IPS DF 4.7 (cell line): ENCODE data around the gene CCDC183.
"Not testable (repeated sequence)": the region's sequence is repeated elsewhere in the genome, so short reads cannot be mapped to it uniquely, and the experiment has no call there.

Source experiments
- DNase-seq: peaks from one replicate; pipeline ENCODE4 v3.0.0-alpha.2; 2013; ENCODE audit warnings: low spot score; ENCODE audit errors: extremely low read depth

Gene CCDC183

DNA sequence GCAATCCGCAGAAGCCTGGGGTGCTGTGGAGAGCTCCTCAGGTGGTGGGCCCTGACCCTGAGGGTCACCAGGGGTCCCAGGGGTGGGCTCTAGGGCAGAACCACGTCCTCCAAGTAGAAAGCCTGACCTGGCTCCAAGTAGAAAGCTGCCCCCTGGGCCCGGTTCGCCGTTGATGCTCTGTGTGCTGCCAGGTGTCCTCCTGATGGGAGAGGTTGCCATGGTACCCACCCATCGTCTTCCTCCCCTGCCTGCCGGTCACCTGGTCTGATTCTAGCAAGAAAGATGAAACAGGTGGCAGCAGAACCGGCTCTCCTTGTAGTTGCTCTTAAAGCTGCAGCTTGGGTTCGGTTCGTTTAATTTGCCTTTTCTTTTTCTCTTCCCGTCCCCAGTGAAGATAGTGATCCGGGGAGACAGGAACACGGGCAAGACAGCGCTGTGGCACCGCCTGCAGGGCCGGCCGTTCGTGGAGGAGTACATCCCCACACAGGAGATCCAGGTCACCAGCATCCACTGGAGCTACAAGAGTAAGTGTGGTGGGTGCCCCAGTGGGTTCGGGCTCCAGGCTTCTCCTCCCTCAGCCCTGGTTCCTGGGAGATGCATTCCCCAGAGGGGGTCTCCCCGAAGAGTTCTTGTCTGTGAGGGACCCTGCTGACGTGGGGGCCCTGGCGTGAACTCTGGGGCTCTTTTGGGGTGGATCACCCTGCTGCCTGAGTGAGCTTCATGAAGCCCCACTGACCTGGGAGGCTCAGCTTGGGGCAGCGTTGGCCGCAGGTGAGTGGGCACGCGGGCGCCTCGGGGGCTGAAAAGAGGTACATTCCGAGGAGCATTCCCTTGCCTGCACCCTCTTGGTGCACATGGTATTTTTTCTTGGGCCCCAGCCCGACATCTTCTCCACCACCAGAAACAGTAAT, 27.3 kb downstream of the CCDC183 start:
- DNase-seq: no peak

GRCh38 chr9:136824496-136825225, 28.5 kb downstream of the CCDC183 start:
- no peak for DNase-seq

DNA sequence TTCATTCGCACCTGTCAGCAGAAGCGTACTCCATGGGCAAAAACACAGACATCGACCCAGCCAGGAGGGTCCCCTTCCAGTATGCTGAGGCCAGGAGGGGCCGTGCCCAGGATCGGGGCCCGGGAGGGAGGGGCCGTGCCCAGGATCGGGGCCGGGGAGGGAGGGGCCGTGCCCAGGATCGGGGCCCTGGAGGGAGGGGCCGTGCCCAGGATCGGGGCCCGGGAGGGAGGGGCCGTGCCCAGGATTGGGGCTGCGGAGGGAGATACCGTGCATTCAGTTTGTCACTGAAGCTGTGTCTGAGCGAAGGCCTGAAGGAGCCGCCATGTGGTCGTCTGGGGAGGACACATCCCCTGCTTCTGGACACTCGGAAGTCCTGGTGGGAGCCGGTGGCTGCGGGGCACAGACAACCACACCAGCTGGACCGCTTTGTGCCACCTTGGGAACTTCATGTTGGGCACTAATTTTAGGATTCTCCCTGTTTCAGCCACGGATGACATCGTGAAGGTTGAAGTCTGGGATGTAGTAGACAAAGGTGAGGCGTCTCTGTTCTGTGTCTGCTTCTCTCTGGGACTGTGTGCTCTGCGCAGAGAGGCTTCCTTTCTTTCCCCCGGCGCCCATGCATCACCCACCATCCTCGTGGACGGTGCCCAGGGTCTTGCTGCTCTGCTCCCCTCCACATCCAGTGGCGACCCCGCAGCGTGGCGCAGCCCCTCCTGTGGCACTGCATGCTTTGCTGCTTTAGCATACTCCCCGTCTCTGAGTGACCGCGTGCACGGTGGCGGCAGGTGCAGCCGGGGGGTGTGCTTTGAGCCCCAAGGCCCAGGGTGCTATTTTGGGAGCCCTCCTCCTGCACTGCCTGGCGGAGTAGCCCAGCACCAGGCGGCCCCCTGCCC, 29.4 kb downstream of the CCDC183 start:
- DNase-seq: no peak

- DNase-seq: no peak
Observed at GRCh38 chr9:136826188-136826541, 30.0 kb downstream of the CCDC183 start.

DNA sequence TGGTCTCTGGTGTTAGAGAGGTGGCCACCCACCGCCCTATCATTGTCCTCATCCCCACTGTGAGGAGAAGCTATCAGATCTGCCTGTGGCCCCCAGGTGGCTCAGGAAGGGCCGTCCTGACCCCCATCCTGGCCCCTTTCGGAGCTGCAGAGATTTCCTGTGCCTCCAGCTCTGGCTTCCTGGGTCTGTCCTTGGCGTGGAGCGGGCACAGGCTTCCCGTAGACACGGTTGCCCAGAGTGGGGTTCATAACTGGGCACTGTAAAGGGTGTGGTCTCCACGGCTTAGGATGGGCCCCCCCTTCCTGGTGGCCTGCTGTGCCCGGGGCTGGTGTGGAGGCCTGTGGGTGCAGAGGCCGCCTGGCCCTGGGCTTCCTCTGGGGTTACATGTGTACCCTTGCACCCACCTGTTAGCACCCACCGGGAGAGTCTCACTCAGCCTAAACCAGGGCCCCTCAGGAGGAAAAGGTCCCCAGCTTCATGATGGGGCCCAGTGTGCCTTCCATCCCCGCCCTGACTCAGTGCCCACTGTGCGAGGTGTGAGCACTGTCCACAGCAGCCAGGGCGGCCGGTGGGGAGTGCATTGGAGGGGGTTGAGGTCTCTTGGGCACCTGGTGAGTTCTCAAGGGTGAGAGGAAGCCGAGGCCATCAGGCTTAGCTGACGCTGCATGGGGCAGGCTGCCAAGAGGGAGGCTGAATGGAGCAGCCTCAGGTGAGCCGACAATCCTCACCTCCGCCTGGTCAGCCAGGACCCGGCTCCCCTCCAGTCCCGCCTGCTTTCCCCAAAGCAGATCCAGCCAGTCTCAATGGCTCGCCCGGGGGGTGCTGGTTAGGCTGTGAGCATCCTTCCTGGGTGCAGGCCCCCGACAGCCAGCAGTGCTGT, 30.8 kb downstream of the CCDC183 start:
- no peak for DNase-seq

DNA sequence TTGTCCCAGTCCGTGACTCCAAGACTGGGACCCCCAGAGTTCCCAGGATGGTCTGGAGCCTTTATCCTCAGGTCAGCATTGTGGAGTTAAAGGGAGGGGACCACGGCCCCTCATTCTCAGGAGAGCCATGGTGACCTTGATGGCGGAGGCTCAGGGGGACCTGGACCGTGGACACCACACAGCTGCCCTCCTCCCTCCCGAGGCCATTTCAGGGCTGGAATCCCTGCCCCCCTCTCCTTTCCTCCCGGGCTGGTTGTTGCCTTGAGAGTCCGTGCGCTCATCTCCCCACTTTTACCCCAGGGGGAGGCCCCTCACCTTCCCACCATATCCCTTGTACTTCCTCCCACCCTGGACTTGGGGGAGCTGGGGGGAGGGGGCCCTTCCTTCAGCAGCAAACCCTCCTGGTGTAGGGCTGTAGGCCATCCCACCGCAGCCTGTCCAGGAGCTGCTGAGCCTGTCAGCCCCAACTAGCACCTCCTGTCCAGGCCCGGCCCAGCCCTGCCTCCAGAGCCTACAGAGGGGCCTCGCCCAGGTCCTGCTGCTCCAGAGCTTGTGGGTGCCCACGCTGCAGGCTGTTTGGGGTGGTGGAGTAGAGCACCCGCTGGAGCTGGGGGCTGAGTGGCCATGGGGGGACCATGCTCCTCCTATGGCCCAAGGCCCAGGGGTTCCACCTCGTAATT, 31.8 kb downstream of the CCDC183 start:
- no peak for DNase-seq

DNA sequence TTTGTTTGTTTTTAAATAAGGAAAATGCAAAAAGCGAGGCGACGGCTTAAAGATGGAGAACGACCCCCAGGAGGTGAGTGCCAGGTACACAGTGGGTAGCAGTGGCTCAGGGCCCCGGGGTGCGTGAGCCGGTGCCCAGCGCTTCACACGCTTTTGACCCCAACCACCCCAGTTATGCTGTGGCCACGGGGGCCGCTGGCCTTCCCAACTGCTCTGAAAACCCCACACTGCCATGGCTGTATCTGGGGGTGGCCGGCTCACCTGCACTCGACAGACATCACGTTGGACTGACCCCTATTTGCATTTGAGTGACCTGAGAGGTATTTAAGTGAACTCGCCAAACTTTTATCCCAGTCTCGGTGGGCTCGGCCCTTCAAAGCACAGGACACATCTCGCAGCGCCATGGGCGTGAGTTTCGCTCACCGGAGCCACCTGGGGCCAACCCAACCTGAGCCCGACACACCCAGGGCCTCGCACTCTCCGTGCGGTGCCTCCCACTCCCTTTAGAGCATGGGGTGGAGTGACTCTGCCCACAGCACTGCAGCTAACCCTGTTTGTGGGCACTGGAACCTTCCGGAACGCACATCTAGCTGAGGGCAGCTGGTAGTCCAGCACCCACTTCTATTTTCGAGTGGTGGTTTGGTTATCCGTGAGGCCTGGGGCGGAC, 32.5 kb downstream of the CCDC183 start:
- no peak for DNase-seq

- no peak for DNase-seq
Observed at GRCh38 chr9:136829412-136829811, 33.3 kb downstream of the CCDC183 start.

DNA sequence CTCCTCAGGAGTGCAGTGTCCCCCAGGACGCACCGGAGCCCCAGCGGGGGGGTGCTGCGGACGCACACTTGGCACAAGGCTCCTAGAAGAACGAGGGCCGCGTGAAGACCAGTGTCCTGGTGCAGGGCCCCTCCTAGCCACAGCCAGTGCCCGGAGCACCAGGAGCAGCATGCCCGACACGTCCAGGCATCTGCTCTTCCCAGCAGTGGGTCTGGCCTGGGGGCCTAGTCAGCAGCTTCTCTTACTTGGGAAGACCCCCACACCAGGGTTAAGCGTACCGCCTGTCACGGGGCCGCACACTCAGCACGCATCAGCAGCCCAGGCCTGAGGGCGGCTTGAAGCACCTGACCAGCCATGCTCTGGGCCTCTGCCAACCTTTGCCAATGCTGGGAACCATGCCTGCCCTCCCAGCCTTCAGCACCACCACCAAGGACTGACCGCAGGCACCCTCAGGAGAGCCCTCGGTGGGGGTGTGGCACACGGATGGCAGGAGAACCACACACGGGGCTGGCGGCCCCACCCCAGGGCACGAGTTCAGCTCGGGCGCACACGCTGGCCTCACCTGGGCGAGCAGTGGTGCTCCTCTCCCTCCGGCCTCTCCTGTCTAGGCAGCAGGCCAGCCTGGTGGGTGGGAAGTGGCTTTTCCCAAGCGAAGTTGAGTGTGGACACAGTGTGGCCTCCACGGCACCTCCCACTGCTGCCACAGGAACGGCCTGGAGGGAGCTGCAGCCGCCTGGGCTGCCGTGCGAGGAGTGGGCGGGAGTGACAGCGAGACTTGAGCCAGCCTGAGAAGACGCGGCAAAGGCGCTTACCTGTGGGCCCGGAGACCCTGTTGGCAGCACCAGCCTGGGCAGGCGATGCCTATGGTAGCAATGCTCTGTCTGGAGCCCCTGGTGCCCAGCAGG, 34.1 kb downstream of the CCDC183 start:
- DNase-seq: no peak

DNA sequence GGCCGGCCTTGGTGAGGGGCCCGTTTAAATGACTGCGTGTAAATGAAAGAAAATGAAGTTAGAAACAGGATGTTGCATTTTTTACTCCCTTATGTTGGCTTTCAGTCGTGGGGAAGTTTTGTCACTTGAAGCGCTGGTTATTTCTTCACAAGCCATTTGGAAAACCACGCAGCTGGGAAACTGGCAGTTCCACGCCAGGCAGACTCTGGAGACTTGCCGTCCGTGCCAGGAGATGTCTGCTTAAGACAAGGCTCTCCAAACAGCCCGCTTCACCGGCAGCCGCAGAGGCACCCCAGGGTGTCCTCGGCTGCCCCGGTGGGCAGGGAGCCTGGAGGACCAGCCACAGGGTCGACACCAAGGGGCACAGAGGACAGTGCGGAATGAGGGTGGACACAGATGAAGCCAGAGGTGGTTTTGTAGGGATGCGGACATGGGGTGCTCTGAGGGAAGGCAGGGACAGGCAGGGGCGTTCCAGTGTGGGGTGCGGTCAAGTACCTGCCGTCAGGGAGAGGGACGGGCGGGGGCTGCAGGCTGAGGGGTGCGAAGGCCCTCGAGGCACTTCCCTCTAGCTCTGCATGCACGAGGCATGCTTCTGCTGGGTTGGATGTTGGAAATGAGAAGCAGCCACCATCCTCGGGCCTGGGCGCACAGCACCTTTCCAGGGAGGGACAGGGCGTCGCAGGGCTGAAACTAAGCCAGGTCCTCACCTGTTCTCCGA, 35.0 kb downstream of the CCDC183 start:
- no peak for DNase-seq

DNA sequence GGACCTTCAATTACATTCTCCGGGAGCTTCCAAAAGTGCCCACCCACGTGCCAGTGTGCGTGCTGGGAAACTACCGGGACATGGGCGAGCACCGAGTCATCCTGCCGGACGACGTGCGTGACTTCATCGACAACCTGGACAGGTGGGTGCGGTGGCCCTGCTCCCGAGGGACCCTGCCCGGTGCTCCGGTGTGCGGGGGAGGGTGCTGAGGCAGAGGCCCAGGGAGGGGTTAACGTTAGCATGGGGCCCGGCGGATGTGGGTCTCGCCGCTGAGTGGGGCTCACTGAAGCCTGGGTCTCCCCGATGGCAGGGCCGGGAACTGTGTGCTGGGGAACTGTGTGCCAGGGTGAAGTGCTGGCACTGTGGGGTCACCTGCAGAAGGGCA, 35.6 kb downstream of the CCDC183 start:
- DNase-seq: no peak

- no peak for DNase-seq
Observed at GRCh38 chr9:136832581-136832980, 36.4 kb downstream of the CCDC183 start.

DNA sequence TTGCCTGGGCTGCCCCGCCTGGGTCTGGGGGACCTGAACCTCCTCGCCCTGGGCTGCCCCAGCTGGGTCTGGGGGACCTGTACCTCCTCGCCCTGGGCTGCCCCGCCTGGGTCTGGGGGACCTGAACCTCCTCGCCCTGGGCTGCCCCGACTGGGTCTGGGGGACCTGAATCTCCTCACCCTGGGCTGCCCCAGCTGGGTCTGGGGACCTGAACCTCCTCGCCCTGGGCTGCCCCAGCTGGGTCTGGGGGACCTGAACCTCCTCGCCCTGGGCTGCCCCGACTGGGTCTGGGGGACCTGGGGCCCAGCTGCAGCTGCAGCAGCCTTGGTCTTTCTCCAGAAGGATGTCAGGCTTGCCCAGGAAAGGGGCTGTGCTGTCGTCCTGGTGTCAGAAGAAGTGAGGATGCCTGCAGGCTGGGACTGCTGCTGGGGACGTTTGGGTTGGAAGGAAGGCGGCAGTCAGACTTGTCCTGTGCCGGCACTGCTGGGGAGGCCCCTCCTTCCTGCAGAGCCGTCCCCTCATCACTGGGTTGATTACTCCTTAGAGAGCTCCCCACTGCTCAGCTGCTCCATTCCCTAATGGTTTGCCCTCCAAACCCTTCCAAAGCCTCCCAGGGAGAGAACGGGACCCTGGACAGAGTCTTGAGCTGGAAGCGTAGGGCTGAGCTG, 37.4 kb downstream of the CCDC183 start:
- DNase-seq: not testable (repeated sequence)

DNA sequence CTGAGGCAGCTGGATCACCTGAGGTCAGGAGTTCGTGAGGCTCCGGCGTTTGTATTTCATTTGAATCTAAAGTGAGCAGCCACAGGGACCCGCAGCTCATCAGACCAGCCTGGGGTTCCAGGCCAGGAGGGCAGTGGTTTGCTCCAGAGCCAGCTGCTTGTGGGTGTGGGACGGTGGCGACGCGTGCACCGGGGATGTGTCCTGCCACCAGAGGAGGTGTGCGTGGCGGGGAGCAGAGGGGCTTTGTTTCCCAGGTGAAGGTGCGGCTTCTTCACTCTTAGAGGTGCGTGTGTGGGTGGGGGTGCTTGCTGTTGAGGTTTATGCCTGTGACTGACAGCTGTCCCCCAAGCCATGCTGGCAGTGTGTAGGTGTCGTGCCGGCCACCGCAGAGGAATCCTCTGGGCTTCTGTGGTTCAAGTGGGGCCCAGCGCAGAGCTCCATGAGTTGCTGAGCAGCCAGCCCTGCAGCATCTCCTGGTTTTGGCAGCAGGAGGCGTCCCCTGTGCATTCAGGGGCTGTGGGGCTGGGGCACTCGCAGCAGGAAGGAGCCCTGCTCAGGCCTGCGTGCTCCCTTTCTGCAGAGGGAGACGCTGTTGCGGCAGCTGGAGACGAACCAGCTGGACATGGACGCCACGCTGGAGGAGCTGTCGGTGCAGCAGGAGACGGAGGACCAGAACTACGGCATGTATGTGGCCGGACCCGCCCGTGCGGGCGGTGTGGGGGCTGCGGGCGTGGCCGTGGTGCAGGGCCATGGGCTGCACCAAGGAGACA, 39.2 kb downstream of the CCDC183 start:
- DNase-seq: no peak

- no peak for DNase-seq
Observed at GRCh38 chr9:136835932-136836904, 40.1 kb downstream of the CCDC183 start.
